PC-3 (cell line): ENCODE data around the gene UGT1A4.

Experiments
- CTCF ChIP-seq: fragments of 300-600 bp; sonication (generic); conservative IDR thresholded peaks from 2 replicates; pipeline ENCODE4 v1.5.1; 2017; ENCODE audit warnings: antibody characterized with exemption, low read depth, mild to moderate bottlenecking, low read length
- EZH2 ChIP-seq: fragments of 300-600 bp; sonication (generic); IDR thresholded peaks from one replicate; pipeline ENCODE4 v1.6.1; 2017; ENCODE audit warnings: antibody characterized with exemption, mild to moderate bottlenecking, low read length; ENCODE audit not compliant: unreplicated experiment
- EZH2phosphoT487 ChIP-seq: fragments of 300-600 bp; sonication (generic); IDR thresholded peaks from 2 replicates; pipeline ENCODE4 v1.6.1; 2018; ENCODE audit warnings: mild to moderate bottlenecking, antibody characterized with exemption, low read length, borderline replicate concordance

- TF ChIP-seq CTCF (no peak), EZH2 (no peak), EZH2phosphoT487 (no peak)
Observed at GRCh38 chr2:233713262-233713615, 5.3 kb upstream of the UGT1A4 start.
